GM19467 (cell line): ENCODE data around the gene RBP3.

Source experiments
- ATAC-seq: cut with Tn5 transposase; IDR thresholded peaks from one replicate; pipeline ENCODE4 v1.9.1; 2021; ENCODE audit warnings: mild to moderate bottlenecking, moderate library complexity; ENCODE audit not compliant: unreplicated experiment

The RBP3 gene

GRCh38 chr10:47348138-47348651 is at the start of gene RBP3:
TSS of gene RBP3 (plus strand) at chr10:47348363. CDS start at chr10:47348485, 122 bp downstream.
- ATAC-seq: no peak

- no peak for ATAC-seq
These were observed 49.4 kb upstream of the RBP3 start for GRCh38 chr10:47298715-47299114.

GRCh38 chr10:47299611-47300428 is 48.3 kb upstream of the RBP3 start, which contains the start of gene GDF10:
TSS of gene GDF10 (plus strand) at chr10:47300197. CDS start at chr10:47300652, 455 bp downstream.
- ATAC-seq: no peak

GRCh38 chr10:47300429-47300931 is 47.7 kb upstream of the RBP3 start:
- no peak for ATAC-seq

GRCh38 chr10:47301833-47302232 is 46.3 kb upstream of the RBP3 start:
- no peak for ATAC-seq

- ATAC-seq: no peak
These were observed 45.1 kb upstream of the RBP3 start for GRCh38 chr10:47303105-47303504.

GRCh38 chr10:47303866-47304265 is 44.3 kb upstream of the RBP3 start:
- ATAC-seq: no peak

GRCh38 chr10:47305566-47305965 is 42.6 kb upstream of the RBP3 start:
- no peak for ATAC-seq

- ATAC-seq: no peak
These were observed 41.6 kb upstream of the RBP3 start for GRCh38 chr10:47306387-47307210.

- no peak for ATAC-seq
These were observed 40.8 kb upstream of the RBP3 start for GRCh38 chr10:47307381-47307780.

- no peak for ATAC-seq
These were observed 39.4 kb upstream of the RBP3 start for GRCh38 chr10:47308775-47309174.

- no peak for ATAC-seq
These were observed 38.6 kb upstream of the RBP3 start for GRCh38 chr10:47309408-47310089.

- no peak for ATAC-seq
These were observed 38.1 kb upstream of the RBP3 start for GRCh38 chr10:47310090-47310505.

- ATAC-seq: no peak
These were observed 36.8 kb upstream of the RBP3 start for GRCh38 chr10:47311193-47311931.

- peak; percentile 64 for ATAC-seq
These were observed 36.1 kb upstream of the RBP3 start for GRCh38 chr10:47311932-47312662.

GRCh38 chr10:47312663-47312995 is 35.5 kb upstream of the RBP3 start:
- no peak for ATAC-seq

GRCh38 chr10:47314416-47314970 is 33.7 kb upstream of the RBP3 start:
- ATAC-seq: no peak

- ATAC-seq: no peak
These were observed 32.7 kb upstream of the RBP3 start for GRCh38 chr10:47315421-47315820.

GRCh38 chr10:47316131-47316530 is 32.0 kb upstream of the RBP3 start:
- no peak for ATAC-seq
